Measurements from ENCODE around the gene SNTG2. TPM values are rescaled to one million over a fixed set of nuclear protein-coding genes. Genes with fewer than 3 reads are reported as not detected.
A peak's percentile ranks its signal among the peaks of the same experiment; 100 is the strongest.
"Not testable (repeated sequence)": the region's sequence is repeated elsewhere in the genome, so short reads cannot be mapped to it uniquely, and the experiment has no call there.

Gene SNTG2
- total RNA-seq, 1 donor from 2014 or later: 4.4 TPM

GRCh38 chr2:1071650-1072049, 121.0 kb downstream of the SNTG2 start:
- DNase-seq (ENCODE audit: low spot score): no peak
- no peak for ATAC-seq
- intact Hi-C loops (cut with DNase I): no loop called here

- intact Hi-C loops (cut with DNase I): no loop called here
- ATAC-seq: no peak
- no peak for DNase-seq (ENCODE audit: low spot score)
These were observed 121.6 kb downstream of the SNTG2 start for GRCh38 chr2:1072250-1072649.

- intact Hi-C loops (cut with DNase I): no loop called here
- DNase-seq (ENCODE audit: low spot score) (no peak), ATAC-seq (no peak)
These were observed 127.3 kb downstream of the SNTG2 start for GRCh38 chr2:1077911-1078310.

GRCh38 chr2:1078326-1078725, 127.7 kb downstream of the SNTG2 start:
- ATAC-seq (no peak), DNase-seq (ENCODE audit: low spot score) (no peak)
- intact Hi-C loops (cut with DNase I): no loop called here

- ATAC-seq (no peak), DNase-seq (ENCODE audit: low spot score) (no peak)
- intact Hi-C loops (cut with DNase I): no loop called here
These were observed 129.5 kb downstream of the SNTG2 start for GRCh38 chr2:1079873-1080799.

- intact Hi-C loops (cut with DNase I): no loop called here
- peak; percentile 87 for ATAC-seq
- DNase-seq (ENCODE audit: low spot score): peak; percentile 75
These were observed 131.0 kb downstream of the SNTG2 start for GRCh38 chr2:1081451-1082225.

GRCh38 chr2:1082456-1083205, 132.0 kb downstream of the SNTG2 start:
- no peak for DNase-seq (ENCODE audit: low spot score)
- intact Hi-C loops (cut with DNase I): no loop called here
- no peak for ATAC-seq

- intact Hi-C loops (cut with DNase I): no loop called here
- no peak for DNase-seq (ENCODE audit: low spot score)
- no peak for ATAC-seq
These were observed 137.7 kb downstream of the SNTG2 start for GRCh38 chr2:1088192-1088860.

- intact Hi-C loops (cut with DNase I): no loop called here
- no peak for ATAC-seq
- DNase-seq (ENCODE audit: low spot score): no peak
These were observed 138.3 kb downstream of the SNTG2 start for GRCh38 chr2:1088940-1089339.

GRCh38 chr2:1091895-1092585, 141.4 kb downstream of the SNTG2 start:
- ATAC-seq (no peak), DNase-seq (ENCODE audit: low spot score) (no peak)
- intact Hi-C loops (cut with DNase I): no loop called here

- intact Hi-C loops (cut with DNase I); ATAC-seq; DNase-seq (ENCODE audit: low spot score): not testable (repeated sequence)
These were observed 143.0 kb downstream of the SNTG2 start for GRCh38 chr2:1093668-1094067.

- intact Hi-C loops (cut with DNase I): no loop called here
- no peak for DNase-seq (ENCODE audit: low spot score)
These were observed 146.5 kb downstream of the SNTG2 start for GRCh38 chr2:1097101-1097500.

GRCh38 chr2:1099418-1099817, 148.8 kb downstream of the SNTG2 start:
- intact Hi-C loops (cut with DNase I): no loop called here
- ATAC-seq: no peak
- DNase-seq (ENCODE audit: low spot score): no peak

More at GRCh38 chr2:1097101-1097500, 146.5 kb downstream of the SNTG2 start:
- no peak for ATAC-seq

- no peak for DNase-seq (ENCODE audit: low spot score)
- intact Hi-C loops (cut with DNase I): no loop called here
- no peak for ATAC-seq
These were observed 150.5 kb downstream of the SNTG2 start for GRCh38 chr2:1101011-1101782.

- DNase-seq (ENCODE audit: low spot score) (no peak), ATAC-seq (no peak)
- intact Hi-C loops (cut with DNase I): no loop called here
These were observed 151.4 kb downstream of the SNTG2 start for GRCh38 chr2:1101982-1102590.

- no peak for ATAC-seq
These were observed 153.7 kb downstream of the SNTG2 start for GRCh38 chr2:1104364-1104763.

GRCh38 chr2:1106344-1106743, 155.7 kb downstream of the SNTG2 start:
- DNase-seq (ENCODE audit: low spot score); ATAC-seq; intact Hi-C loops (cut with DNase I): not testable (repeated sequence)

More at GRCh38 chr2:1104364-1104763, 153.7 kb downstream of the SNTG2 start:
- intact Hi-C loops (cut with DNase I): no loop called here
- DNase-seq (ENCODE audit: low spot score): no peak
